GF-D8 (cell line): Measurements from ENCODE around the gene ZNF480.
"Not testable (repeated sequence)": the region's sequence is repeated elsewhere in the genome, so short reads cannot be mapped to it uniquely, and the experiment has no call there.

ENCODE experiments used
- DNase-seq: peaks from one replicate; lab custom pipeline; 2025; lab: John Stamatoyannopoulos, UW

ZNF480 gene

DNA sequence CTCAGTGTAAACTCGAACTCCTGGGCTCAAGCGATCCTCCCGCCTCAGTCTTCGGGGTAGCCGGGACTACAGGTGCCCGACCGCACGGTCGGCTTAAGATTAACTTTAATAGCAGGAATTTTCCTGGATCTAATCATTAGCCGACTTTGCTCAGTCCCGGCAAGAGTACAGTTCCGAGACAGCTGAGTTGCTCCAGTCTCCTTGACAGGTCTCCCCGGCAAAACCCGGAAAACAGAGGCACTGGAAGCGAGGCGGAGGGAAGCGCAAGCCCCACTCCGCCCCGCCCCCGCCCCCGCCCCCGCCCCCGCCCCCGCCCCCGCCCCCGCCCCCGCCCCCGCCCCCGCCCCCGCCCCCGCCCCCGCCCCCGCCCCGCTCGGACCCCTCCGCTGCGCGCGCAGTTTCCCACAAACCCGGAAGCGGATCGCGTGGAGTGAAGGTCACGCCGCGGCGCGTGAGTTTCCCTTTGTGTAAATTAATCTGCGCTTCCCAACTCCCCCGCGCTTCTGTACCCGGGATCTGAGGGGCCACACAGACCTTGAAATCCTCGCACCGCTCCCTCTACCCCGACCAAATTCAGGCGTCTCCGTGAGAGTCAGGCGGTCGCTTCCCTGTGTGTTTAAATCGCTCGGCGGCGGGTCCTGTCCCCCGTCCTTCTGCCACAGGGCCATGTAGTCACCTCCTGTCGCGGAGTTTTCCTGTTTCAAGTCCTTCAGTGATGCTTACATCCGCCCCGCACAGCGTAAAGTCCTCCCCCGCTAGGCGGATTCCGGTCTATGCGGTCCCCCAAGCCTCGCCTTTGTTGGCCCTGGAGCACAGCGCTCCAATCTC is at the start of gene ZNF480:
ZNF480 (plus strand) TSS at position 397 of the 828 bp plus-strand sequence. CDS start 3,244 bp downstream, outside the sequence.
- DNase-seq: peak; percentile 25

DNA sequence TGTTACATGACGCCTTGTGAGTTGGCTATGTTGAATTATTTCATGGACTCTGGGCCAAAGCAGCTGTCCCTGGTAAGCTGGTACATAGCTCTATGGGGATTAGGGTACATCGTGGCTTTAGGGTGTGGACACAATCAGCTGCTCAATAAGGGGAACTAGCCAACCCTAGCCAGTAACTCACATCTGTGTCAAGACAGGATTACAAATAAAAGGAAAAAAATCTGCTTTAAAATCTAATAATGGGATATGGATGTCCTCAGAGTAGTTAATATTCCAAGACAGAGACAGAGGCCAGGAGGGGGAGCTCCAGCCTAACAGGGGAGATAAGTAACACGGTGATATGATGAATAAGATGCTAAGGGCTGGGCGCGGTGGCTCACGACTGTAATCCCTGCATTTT is 48.7 kb upstream of the ZNF480 start:
- no peak for DNase-seq

DNA sequence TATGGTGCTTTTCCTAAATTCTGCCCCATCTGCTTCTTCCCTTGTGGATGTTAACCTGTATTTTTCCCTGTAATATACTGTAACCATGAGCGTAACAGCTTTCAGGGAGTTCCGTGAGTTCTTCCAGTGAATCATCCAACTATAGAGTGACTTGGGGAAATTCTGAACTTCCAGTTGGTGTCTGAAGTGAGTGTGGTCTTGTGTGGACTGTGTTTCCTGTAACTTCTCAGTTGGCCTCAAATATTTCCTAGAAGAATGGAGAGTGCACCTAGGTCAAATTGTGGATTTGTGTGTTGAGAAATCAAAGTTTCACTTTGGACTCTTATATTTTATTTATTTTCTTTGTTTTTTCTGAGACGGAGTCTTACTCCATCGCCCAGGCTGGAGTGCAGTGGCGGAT is 38.5 kb upstream of the ZNF480 start:
- DNase-seq: no peak

DNA sequence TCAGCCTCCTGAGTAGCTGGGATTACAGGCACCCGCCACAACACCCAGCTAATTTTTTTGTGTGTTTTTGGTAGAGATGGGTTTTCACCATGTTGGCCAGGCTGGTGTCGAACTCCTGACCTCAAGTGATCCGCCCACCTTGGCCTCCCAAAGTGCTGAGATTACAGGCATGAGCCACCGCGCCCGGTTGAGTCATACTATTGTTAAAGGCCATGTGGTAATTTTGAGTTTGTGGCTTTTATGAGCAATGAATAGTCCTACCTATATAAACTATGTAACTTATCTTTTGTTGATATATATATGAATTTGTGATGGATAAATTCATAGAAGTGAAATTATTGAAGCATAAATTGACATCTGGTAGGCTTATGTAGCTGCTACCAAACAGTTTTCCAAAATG is 31.4 kb upstream of the ZNF480 start:
- DNase-seq: not testable (repeated sequence)

DNA sequence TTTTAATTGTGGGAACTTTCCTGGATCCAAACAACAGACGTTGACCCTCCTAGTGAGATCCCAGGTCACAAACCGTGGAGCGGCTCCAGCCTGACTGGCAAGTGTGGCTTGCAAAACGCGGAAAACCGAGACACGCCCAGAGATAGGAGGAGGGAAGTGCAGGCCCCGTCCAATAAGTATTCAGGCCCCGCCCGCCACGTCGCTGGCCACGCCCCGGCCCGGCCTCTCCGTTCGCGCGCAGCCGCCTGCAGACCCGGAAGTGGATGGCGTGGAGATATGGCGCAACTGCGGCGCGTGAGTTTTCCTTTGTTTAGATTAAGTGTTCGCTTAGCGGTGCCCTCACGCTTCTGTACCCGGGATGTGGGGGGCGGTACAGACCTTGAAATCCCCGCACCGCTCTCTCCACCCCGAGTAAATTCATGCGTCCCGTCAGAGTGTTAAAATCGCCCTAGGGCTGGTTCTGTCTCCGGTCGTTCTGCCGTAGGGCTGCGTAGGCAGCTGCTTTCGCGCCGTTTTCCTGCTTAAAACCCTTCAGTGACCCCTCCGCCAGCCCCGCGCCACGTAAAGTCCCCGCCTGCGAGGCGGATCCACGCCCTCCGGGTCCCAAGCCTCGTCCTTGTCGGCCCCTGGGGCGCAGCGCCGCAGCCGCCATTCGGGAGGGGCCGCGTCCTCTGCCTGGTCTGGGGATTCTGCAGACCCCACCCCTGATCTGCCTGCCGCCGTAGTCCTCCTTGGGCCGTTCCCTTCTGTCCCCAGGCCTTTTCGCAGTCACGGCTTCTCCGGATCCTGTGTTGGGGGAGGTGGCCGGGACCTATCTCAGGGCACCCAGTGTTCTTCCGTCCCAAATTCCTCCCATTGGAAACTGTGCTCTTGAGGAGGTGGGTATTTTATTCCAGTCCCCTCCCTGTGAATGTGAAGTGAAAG is 27.4 kb upstream of the ZNF480 start, which contains the start of gene ZNF766:
ZNF766 (plus strand) TSS at position 250 of the 924 bp plus-strand sequence; CDS start at position 277, 27 bp downstream.
- DNase-seq: peak; percentile 90

DNA sequence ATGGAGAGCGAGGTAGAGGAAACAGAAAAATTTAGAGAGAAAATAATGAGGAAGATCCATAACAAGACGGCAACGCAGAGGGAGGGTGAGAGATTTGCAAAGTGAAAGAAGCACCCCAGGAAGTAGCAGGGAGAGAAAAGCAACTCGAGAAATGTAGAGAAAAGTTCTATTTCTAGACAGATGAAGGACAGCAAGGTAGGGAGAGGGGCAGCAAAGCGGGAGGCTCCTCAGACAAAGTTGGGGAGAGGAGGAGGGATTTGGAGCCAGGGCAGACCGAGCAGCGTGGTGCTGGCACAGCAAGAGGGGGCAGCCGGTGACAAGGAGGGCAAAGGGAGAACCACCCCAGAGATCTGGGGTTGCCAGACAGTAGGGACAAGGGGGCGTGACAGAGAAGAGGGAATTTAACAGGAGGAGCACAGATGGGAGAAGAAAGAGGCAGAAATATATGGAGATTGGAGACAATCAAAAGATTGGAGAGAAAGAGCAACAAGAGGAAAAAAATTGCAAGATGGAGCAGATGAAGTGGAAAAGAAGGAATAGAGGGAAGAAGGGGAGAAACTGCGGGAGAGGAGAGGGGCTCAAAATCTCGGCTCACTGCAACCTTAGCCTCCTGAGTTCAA is 26.6 kb upstream of the ZNF480 start:
- DNase-seq: peak; percentile 8

DNA sequence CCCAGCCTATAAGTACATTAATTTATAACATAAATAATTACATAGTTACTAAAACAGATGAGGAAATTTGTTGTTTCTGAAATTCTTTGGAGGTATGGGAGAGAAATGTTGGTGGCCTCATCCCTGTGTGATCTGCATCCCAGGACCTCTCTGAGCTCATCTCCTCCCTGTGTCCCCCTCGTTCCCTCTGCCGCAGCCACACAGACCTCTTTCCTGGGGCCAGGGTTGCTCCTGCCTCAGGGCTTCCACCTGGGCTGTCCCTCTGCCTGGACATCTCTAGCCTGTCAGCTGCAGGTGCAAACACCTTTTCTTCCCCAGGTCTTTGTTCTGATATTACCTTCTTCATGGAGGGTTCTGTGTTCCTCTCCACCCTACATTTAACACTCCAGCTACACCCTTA is 23.7 kb upstream of the ZNF480 start:
- DNase-seq: no peak

DNA sequence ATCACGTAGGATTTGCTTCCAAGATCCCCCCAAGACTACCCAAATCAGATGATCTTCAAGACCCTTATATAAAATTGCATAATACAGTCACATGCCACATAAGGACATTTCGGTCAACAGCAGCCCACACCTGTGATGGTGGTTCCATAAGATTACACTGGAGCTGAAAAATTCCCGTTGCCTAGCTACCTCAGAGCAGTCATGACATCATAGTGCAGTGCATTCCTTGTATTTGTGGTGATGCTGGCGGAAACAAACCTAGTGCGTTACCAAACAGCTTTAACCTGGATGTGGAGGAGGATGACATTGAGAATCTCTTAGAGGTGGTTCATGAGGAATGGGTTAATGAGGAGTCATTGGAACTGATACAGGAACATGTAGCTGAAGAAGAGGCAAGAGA is 22.8 kb upstream of the ZNF480 start:
- no peak for DNase-seq

DNA sequence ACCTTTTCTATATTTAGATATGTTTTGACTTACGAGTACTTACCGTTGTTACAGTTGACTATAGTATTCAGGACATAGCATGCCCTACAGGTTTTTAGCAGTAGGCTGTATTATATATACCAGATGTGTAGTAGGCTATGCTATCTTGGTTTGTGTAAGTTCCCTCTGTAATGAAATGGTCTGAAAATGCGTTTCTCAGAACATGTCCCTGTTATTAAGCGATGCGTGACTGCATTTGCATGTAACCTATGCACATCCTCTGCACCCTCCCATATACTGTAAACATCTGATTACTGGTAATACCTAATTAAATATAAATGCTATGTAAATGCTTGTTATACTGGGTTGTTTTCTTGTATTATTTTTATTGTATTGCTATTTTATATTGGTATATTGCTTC is 21.0 kb upstream of the ZNF480 start:
- no peak for DNase-seq

DNA sequence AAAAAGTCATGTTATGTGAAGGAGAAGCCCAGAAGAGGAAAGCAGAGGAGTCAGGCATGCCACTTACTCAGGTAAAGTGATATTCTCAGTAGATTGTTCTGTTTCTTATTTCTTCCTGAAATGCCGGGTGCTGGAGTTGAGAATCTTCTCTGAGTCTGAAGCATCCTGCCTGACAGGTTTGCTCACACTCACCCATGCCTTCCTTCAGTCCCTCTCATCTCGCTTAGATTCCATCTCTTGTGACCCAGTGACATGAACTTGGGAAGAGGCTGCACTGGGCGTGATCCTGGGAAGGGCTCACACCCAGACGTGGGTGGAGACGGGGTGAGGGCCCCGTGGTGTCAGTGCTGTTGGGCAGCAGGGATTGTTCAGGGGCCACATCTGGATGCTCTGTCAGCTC is 19.5 kb upstream of the ZNF480 start:
- DNase-seq: no peak

DNA sequence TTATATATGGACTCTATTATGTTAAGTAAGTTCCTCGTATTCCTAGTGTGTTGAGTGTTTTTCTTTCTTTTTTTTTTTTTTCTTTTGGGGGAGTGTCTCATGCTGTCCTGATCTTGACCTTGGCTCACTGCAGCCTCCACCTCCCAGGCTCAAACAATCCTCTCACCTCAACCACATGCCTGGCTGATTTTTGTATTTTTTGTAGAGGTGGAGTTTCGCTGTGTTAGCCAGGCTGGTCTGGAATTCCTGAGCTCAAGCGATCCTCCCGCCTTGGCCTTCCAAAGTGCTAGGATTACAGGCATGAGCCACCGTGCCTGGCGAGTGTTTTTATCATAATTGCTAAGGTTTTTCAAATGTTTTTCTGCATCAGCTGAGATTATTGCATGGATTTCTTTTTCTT is 10.7 kb upstream of the ZNF480 start:
- DNase-seq: no peak

DNA sequence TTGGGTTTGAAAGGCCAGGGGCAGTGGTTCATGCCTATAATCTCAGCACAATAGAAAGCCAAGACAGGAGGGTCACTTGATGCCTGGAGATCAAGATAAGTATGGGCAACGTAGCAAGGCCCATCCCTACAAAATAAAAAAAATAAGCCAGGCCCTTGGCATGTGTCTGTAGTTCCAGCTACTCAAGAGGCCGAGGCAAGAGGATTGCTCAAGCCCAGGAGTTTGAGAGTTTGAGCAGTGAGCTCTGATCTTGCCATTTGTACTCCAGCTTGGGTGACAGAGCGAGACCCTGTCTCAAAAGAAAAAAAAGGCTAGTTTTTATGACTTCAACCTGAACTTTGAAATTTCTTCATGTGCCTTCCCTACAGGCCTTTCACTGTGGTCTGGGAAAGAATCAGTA is 5.2 kb upstream of the ZNF480 start:
- DNase-seq: no peak

DNA sequence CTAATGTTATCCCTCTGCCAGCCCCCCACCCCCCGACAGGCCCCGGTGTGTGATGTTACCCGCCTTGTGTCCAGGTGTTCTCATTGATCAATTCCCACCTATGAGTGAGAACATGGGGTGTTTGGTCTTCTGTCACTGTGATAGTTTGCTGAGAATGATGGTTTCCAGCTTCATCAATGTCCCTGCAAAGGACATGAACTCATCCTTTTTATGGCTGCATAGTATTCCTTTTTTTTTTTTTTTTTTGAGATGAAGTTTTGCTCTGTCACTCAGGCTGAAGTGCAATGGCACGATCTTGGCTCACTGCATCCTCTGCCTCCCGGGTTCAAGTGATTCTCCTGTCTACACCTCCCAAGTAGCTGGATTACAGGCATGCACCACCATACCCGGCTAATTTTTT is 4.0 kb upstream of the ZNF480 start:
- not testable (repeated sequence) for DNase-seq

DNA sequence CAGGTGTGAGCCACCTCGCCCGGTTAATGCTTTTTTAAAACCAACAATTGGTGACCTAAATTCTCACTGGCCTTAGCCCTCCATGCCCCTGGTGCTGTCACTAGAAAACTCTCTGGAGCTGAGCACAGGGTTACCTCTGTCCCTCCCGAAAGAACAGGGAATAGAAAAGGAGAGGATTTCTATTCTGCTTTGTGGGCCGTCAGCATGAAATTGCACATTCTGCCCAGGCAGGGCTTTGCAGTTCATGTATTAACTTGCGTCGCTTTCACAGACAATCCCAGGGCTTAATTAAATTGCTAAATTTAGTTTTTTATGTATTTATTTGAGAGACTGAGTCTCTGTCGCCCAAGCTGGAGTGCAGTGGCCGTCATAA is 583 bp upstream of the ZNF480 start:
- DNase-seq: peak; percentile 1

DNA sequence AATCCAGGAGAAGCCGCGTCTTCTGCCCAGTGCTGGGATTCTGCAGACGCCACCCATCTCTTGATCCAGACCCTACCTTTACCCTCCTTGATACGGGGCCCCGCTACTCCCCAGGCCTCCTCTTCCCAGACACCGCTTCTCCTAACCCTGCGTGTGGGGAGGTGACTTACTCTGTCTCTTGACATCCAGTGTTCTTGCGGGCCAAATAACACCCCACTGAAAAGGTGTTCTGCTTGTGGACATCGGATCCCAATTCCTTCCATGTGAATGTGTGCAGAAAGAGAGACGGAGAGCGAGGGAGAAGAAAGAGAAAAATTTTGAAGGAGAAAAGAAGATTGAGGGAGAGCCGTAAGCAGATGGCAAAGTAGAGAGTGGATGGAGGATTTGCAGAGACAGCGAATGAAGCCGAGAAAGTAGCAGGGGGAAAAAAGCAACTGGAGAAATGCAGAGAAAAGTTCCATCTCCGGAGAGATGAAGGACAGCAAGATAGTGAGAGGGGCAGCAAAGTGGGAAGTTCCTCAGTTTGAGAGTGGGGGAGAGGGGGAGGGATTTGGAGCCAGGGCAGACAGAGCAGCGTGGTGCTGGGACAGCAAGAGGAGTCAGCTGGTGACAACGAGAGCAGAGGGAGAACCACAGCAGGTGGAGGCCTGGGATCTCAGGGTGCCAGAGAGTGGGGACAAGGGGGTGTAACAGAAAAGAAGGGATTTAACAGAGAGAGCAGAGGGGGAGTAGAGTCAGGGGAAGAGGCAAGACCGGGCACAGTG is 814 bp downstream of the ZNF480 start:
- DNase-seq: no peak

DNA sequence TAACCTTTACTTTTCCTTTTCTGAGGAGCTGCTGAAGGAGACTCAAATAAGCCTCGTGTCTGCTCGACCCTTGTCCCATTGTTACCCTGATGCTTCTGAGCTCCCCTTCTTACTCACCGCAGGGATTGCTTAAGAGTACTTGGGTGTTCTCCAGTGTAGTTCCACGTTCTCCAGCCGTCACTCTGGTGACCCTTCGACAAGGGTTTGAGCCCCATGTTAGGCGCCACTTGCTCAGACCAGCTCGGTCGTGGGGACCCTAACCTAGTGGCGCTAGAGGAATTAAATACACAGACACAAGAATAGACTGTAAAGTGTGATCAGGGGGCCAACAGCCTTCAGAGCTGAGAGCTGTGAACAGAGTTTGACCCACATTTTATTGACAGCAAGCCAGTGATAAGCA is 10.3 kb downstream of the ZNF480 start:
- DNase-seq: no peak

DNA sequence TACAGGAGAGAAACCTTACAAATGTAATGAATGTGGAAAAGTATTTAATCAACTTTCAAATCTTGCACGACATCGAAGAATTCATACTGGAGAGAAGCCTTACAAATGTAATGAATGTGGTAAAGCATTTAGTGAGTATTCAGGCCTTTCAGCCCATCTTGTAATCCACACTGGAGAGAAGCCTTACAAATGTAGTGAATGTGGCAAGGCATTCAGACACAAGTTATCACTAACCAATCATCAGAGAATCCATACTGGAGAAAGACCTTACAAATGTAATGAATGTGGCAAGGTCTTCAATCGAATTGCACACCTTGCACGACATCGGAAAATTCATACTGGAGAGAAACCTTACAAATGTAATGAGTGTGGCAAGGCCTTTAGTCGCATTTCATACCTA is 25.5 kb downstream of the ZNF480 start:
- DNase-seq: no peak

DNA sequence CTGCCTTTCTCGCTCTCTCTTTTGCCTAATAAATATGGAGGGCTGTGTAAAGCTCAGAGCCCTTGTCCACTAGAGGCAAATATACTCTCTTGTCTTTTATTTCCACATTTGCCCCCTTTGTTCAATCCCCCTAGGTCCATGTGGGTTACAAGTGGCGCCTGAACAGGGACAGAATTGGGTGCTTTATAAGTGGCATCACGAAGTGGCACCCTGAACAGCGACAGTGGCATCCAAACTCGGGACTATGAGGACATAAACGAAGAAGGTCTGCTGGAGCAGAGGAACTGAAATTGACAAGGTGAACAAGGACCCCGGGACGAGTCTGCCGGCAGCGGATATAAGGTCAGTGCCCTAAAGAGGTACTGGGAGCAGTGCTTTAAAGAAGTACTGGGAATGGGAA is 34.8 kb downstream of the ZNF480 start:
- no peak for DNase-seq

DNA sequence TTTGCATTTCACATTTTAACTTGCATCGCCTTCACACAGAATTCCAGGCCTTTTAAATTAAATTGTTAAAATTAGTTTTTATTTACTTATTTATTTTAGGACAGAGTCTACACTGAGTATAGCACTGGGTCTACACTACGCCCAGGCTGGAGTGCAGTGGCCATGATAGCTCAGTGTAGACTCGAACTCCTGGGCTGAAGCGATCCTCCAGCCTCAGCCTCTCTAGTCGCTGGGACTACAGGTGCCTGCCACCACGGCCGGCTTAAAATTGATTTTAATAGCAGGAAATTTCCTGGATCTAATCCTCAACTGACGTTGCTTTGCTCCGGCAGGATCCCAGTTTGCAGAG is 38.8 kb downstream of the ZNF480 start:
- no peak for DNase-seq

DNA sequence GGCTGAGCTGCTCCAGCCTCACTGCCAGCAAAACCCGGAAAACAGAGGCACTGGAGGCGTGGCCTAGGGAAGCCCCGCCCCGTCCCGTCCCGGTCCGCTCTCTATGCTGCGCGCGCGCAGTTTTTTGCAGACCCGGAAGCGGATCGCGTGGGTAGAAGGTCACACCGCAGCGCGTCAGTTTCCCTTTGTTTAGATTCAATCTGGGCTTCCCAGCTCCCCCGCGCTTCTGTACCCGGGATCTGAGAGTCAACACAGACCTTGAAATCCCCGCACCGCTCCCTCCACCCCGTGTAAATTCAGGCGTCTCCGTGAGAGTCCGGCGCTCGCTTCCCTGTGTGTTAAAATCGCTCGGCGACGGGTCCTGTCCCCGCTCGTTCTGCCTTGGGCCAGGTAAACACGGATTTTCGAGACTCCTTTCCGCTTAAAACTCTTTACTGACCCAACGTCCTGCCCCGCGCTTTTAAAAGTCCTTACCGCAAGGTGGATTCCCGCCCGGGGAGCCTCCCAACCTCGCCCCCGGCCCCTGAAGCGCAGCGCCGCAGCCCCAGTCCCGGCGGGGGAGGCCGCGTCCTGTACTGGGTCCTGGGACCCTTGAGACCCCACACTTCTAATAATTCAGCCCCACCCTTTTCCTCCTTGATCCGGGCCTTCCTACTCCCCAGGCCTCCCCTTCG is 39.3 kb downstream of the ZNF480 start, which contains the start of gene ZNF610:
ZNF610 (plus strand) TSS at position 127 of the 674 bp plus-strand sequence. CDS start 12,930 bp downstream, outside the sequence.
- DNase-seq: peak; percentile 65

DNA sequence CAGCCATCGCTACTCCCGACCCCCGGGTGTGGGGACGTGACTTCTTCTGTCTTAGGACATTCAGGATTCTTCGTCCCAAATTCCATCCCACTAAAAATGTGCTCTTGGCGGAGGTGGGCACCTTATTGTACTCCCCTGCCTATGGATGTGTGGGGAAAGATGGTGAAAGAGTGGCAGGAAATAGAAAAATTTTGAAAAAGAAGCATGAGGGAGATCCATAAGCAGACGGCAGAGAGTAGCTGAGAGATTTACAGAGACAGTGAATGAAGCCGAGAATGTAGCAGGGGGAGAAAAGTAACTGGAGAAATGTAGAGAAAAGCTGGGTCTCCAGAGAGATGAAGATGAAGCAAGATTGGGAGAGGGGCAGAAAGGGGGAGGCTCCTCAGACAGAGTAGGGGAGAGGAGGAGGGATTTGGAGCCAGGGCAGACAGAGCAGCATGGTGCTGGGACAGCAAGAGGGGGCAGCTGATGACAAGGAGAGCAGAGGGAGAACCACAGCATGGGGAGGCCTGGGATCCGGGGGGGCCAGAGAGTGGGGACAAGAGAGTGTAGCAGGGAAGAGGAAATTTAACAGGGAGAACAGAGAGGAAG is 39.9 kb downstream of the ZNF480 start:
- DNase-seq: no peak
